Smooth muscle cell (in vitro differentiated cells): ENCODE results near the gene FGF2. TPM values are rescaled to one million over a fixed set of nuclear protein-coding genes. Genes with fewer than 3 reads are reported as not detected.

Experiments
- DNase-seq: peaks from one replicate; lab custom pipeline; 2025; ENCODE audit not compliant: unreplicated experiment; lab: John Stamatoyannopoulos, UW
- H2AFZ ChIP-seq: fragments of 200-600 bp; sonication (generic); 2 replicates; pipeline ENCODE4 v1.6.0; 2016; ENCODE audit warnings: antibody characterized with exemption, low read depth, mild to moderate bottlenecking
- H3F3A ChIP-seq: fragments of 200-600 bp; sonication (generic); 2 replicates; pipeline ENCODE4 v1.6.0; 2017; ENCODE audit warnings: antibody characterized with exemption, low read depth
- H3K27ac ChIP-seq: fragments of 200-600 bp; sonication (generic); 2 replicates; pipeline ENCODE4 v1.5.1; 2016; ENCODE audit warnings: low read depth, mild to moderate bottlenecking
- H3K27me3 ChIP-seq: fragments of 200-600 bp; sonication (generic); 2 replicates; pipeline ENCODE4 v1.6.1; 2016; ENCODE audit warnings: low read depth, mild to moderate bottlenecking
- H3K36me3 ChIP-seq: fragments of 200-600 bp; sonication (generic); 2 replicates; pipeline ENCODE4 v1.5.1; 2016; ENCODE audit warnings: low read depth
- H3K4me1 ChIP-seq: fragments of 200-600 bp; sonication (generic); 2 replicates; pipeline ENCODE4 v1.5.1; 2016; ENCODE audit warnings: low read depth
- H3K4me2 ChIP-seq: fragments of 200-600 bp; sonication (generic); 2 replicates; pipeline ENCODE4 v1.6.0; 2016; ENCODE audit warnings: mild to moderate bottlenecking
- H3K4me3 ChIP-seq: fragments of 200-600 bp; sonication (generic); 2 replicates; pipeline ENCODE4 v1.5.1; 2016; ENCODE audit warnings: mild to moderate bottlenecking
- H3K79me2 ChIP-seq: fragments of 200-600 bp; sonication (generic); 2 replicates; pipeline ENCODE4 v1.6.0; 2016; ENCODE audit warnings: low read depth, mild to moderate bottlenecking
- H3K9ac ChIP-seq: fragments of 200-600 bp; sonication (generic); 2 replicates; pipeline ENCODE4 v1.6.0; 2016; ENCODE audit warnings: low read depth
- H3K9me3 ChIP-seq: fragments of 200-600 bp; sonication (generic); replicated peaks from 2 replicates; pipeline ENCODE4 v1.5.1; 2016; ENCODE audit warnings: low read depth
- H4K20me1 ChIP-seq: fragments of 200-600 bp; sonication (generic); 2 replicates; pipeline ENCODE4 v1.6.0; 2016; ENCODE audit warnings: low read depth
- WGBS: methylation state at CpG from one replicate; pipeline ENCODE4 v1.1.7; 2016; ENCODE audit warnings: low lambda C conversion rate; 5-methylcytosine and 5-hydroxymethylcytosine counted together
- polyA plus RNA-seq: library from polyadenylated mRNA; unstranded; fragments of >200 nt; fragmentation: Nextera tagmentation; extraction: Ambion mirVana; gene quantifications from 2 replicates; pipeline ENCODE4 v1.2.1, GENCODE V29; 2016
- total RNA-seq: library from RNA; depleted of rRNA; stranded (reverse); fragments of >200 nt; gene quantifications from 2 replicates; pipeline ENCODE4 v1.2.3, GENCODE V29; 2014
- TF ChIP-seq, protein P1 (sequence below): fragments of 200-600 bp; sonication (generic); IDR thresholded peaks from 2 replicates; pipeline ENCODE4 v1.5.1; 2017; ENCODE audit warnings: borderline replicate concordance, mild to moderate bottlenecking, antibody characterized with exemption; ENCODE audit not compliant: insufficient read depth, poor library complexity, severe bottlenecking

FGF2 gene
- total and polyA plus RNA-seq, 2 experiments from 2014 or later, result 11.8 to 18.9 TPM

DNA sequence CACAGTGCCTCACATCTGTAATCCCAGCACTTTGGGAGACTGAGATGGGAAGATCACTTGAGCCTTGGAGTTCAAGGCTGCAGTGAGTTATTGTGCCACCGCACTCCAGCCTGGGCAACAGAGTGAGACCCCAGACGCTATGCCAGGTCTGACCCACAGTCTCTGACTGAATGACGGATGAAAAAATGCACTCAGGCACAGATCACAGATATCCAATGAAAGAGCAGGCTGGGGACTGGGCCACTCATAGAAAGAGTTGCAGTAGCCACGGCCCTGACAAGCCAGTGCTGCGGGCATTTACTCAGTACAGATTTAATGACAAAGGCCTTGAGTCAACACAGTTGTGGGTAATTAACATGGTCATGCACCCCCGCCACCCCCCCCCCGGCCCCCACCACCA lies 73.1 kb downstream of the FGF2 start:
- Histone ChIP-seq H4K20me1 (no peaks in the 10 kb centered on the region), H2AFZ (no peak overlapping the region), H3F3A (peaks cover 23% of the 10 kb centered on the region), H3K9me3 (no peaks in the 10 kb centered on the region), H3K27ac (peak overlapping the region; percentile 54), H3K4me2 (peak overlapping the region; percentile 16), H3K79me2 (no peaks in the 10 kb centered on the region), H3K4me1 (peaks cover 37% of the 10 kb centered on the region), H3K27me3 (no peaks in the 10 kb centered on the region), H3K36me3 (no peaks in the 10 kb centered on the region), H3K4me3 (no peak overlapping the region), H3K9ac (no peak overlapping the region)
- WGBS, result 82% methylated on average over 7 of the region's 7 CpGs
- DNase-seq, result no peak
- TF ChIP-seq, protein P1, sequence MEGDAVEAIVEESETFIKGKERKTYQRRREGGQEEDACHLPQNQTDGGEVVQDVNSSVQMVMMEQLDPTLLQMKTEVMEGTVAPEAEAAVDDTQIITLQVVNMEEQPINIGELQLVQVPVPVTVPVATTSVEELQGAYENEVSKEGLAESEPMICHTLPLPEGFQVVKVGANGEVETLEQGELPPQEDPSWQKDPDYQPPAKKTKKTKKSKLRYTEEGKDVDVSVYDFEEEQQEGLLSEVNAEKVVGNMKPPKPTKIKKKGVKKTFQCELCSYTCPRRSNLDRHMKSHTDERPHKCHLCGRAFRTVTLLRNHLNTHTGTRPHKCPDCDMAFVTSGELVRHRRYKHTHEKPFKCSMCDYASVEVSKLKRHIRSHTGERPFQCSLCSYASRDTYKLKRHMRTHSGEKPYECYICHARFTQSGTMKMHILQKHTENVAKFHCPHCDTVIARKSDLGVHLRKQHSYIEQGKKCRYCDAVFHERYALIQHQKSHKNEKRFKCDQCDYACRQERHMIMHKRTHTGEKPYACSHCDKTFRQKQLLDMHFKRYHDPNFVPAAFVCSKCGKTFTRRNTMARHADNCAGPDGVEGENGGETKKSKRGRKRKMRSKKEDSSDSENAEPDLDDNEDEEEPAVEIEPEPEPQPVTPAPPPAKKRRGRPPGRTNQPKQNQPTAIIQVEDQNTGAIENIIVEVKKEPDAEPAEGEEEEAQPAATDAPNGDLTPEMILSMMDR, result no peak

DNA sequence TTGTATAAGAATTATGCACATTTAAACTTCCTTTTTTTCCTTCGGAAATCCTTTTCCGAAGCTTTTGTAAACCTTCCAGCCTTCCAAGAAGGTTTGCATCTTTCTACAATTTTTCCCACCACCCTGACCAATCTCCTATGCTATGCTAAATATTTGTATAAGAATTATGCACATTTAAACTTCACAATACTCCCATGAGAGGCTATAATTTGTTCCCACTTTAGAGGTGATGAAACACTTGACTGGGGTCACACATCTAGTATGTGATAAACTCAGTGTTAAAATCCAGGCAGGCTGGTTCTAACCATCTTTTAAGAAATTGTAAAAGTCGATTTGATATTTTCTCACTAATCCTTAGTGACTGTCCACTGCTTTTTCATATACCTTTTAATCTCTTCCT lies 73.7 kb downstream of the FGF2 start:
- WGBS, result 42% methylated on average over 3 of the region's 3 CpGs
- Histone ChIP-seq H2AFZ (no peak overlapping the region), H3K9ac (no peak overlapping the region), H3K27ac (peak overlapping the region; percentile 82), H3F3A (peaks cover 23% of the 10 kb centered on the region), H3K9me3 (no peaks in the 10 kb centered on the region), H3K4me2 (peak overlapping the region; percentile 74), H3K4me1 (peaks cover 37% of the 10 kb centered on the region), H3K27me3 (no peaks in the 10 kb centered on the region), H4K20me1 (no peaks in the 10 kb centered on the region), H3K36me3 (no peaks in the 10 kb centered on the region), H3K79me2 (no peaks in the 10 kb centered on the region), H3K4me3 (no peak overlapping the region)
- TF ChIP-seq, protein P1, result no peak
- DNase-seq, result no peak

GRCh38 chr4:122901247-122902010 lies 74.8 kb downstream of the FGF2 start:
- DNase-seq, result no peak
- no peaks in the 10 kb centered on the region for H3K9me3 ChIP-seq
- H3K27me3 ChIP-seq, result no peaks in the 10 kb centered on the region
- H3K4me2 ChIP-seq, result peak overlapping the region; percentile 74
- H3K27ac ChIP-seq, result peak overlapping the region; percentile 82
- H4K20me1 ChIP-seq, result no peaks in the 10 kb centered on the region
- TF ChIP-seq, protein P1, result no peak
- no peaks in the 10 kb centered on the region for H3K36me3 ChIP-seq
- WGBS, result 30% methylated on average over 2 of the region's 2 CpGs
- H3F3A ChIP-seq, result peaks cover 23% of the 10 kb centered on the region
- H3K79me2 ChIP-seq, result no peaks in the 10 kb centered on the region
- peaks cover 37% of the 10 kb centered on the region for H3K4me1 ChIP-seq
- H3K4me3 ChIP-seq, result no peak overlapping the region
- H3K9ac ChIP-seq, result no peak overlapping the region
- peak overlapping the region; percentile 26 for H2AFZ ChIP-seq

DNA sequence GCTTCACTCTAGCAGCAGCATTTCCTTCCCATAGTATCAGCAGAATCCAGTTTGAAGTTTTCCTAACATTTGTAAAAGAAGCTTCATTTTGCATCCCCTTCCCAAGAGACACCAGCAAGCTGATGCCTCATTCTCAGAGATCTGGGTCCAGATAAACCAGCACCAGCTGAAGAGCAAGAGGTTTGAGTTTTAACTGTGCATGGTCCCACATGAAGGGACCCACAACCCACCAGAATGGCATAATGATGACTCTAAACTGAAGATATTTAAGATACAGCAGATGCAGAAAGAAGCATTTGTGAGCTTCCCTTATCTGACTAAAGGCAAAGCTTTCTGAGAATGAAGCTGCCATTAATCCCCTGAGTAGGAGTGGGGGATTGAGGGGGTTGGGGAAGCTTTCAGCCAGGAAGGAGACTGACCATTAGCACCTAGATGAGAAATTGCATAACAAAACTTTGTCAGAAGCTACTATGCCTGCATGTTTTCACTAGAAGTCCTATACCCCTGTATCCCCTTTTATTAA lies 77.2 kb downstream of the FGF2 start:
- Histone ChIP-seq H3K36me3 (no peaks in the 10 kb centered on the region), H3K4me1 (peaks cover 27% of the 10 kb centered on the region), H3F3A (peaks cover 21% of the 10 kb centered on the region), H2AFZ (peak overlapping the region; percentile 35), H3K9me3 (no peaks in the 10 kb centered on the region), H3K9ac (no peak overlapping the region), H4K20me1 (no peaks in the 10 kb centered on the region), H3K27ac (peak overlapping the region; percentile 61), H3K4me3 (no peak overlapping the region), H3K79me2 (no peaks in the 10 kb centered on the region), H3K4me2 (peak overlapping the region; percentile 53), H3K27me3 (no peaks in the 10 kb centered on the region)
- TF ChIP-seq, protein P1, result no peak
- DNase-seq, result no peak
